Stimulated activated CD8-positive, alpha-beta memory T cell treated with anti-CD3 and anti-CD28 coated beads, Interleukin-4, amount 100 ng/mL, for 24 hours (primary cell): ENCODE data around the gene MMS19.
"Not testable (repeated sequence)": the region's sequence is repeated elsewhere in the genome, so short reads cannot be mapped to it uniquely, and the experiment has no call there.

Experiments used
- DNase-seq: peaks from one replicate; pipeline ENCODE4 v3.0.0-alpha.2; 2020; ENCODE audit warnings: low read depth

MMS19 gene

DNA sequence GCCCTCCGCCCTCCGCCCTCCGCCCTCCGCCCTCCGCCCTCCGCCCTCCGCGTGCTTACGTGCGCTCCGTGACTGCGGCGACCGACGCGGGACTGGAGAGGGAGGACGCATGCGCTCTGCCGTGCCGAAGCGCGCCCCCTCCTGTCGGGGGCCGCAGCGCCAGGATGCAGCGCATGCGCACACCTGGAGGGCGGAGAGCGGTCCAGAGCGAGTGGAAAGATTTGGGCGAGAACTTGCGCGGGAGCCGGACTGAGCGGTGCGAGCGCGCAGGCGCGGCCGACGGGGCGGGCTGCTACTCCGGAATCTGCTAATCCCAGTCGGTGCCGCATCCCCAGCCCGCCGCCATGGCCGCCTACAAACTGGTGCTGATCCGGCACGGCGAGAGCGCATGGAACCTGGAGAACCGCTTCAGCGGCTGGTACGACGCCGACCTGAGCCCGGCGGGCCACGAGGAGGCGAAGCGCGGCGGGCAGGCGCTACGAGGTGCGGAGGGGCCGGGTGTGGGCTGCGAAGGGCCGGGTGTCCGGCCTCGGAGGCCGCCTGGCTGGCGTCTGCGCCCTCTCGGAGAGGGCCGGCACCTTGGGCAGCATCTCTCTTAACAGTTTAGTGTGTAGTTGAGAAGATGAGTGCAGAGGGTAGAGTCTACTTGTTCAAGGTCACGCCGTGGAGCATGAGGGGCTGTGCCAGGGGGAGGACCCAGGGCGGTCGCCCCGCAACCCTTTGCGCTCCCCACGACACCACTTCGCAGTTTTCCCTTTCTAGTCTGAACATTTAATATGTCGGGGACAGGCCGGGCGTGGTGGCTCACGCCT, 72.1 kb downstream of the MMS19 start, which contains the start of gene PGAM1:
Gene PGAM1, plus strand, starts transcription at position 228 of the 812 bp plus-strand sequence. Its CDS starts 117 bp downstream, at position 345.
- DNase-seq = peak; percentile 92

DNA sequence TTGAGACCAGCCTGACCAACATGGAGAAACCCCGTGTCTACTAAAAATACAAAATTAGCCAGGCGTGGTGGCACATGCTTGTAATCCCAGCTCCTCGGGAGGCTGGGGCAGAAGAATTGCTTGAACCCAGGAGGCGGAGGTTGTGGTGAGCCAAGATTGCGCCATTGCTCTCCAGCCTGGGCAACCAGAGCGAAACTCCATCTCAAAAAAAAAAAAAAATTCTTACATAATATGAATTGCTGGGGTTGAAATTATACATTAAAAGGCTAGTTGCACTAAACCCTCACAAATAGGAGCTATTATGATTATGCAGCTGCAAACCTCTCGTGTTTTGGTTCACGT, 74.5 kb downstream of the MMS19 start:
- DNase-seq = not testable (repeated sequence)

DNA sequence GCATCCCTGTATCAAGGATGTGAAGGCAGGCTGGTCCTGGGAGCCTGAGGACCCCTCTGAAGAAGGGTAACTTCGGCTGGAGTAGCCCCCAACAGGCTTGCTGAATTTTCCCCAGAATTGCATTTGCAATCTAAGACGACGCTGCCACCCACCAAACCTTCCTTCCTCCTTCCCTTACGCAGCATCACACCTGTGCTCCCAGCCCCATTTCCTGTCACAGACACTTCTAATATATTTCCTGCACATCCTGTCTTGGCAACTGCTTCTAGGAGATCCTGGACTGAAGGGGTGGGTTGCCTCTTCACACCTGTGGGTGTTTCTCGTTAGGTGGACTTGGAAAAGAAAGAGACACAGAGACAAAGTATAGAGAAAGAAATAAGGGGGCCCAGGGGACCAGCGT, 81.7 kb downstream of the MMS19 start:
- no peak for DNase-seq

DNA sequence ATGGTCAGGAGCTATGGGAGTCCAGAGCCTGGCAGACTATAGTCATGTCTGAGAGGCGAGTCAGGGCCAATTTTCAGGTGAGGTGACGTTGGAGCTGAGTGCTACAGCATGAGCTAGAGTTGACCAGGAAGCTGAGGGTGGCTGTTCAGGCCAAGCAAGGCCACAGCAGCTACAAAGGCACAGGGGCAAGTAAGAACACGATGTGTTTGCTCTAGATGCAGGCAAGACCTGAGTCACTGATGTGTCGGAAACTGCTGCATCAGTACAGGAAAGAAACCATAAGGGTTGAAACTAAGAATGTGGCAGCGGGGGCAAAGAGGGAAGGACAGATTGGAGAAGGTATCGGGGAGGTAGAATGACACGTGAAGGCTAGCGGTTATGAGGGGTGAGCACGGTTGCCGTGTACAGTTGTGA, 85.3 kb downstream of the MMS19 start:
- DNase-seq = peak; percentile 34

DNA sequence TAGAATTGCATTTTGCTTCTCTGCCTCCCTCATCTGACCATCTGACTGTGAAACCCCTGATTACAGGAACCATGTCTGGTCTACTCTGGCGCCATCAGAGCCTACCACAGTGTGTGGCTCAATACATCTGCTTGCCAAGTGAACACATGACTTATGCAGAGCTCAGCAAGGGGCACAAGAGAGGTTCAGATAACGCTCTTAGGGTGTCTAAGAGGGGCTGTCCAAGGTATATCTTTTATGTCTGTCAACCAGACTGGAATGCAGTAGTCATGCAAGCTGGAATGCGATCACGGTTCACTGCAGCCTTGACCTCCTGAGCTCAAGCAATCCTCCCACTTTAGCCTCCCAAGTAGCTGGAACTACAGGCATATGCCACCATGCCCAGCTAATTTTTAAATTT, 86.8 kb downstream of the MMS19 start:
- DNase-seq = no peak

DNA sequence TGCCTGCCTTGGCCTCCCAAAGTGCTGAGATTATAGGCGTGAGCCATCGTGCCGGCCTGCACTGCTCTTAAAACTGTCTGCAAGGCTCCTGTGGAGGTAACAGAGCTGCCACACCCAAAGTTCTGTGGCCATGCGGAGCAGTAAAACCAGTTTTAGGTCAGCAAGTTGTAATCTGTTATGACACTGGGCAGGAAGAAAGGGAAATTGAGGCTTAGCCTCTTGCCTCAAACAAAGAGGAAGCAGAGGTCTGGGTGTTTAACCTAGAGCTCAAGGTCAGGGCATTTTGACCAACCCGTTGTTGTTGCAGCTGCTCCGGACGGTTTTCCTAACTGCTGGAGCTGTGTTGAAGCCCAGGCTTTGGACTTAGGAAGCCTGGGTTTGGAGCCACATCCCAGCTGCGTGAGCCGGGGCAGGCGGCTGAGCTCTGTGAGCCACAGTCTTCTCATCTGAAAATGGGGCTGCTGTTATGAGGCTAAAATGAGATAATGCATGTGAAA, 89.7 kb downstream of the MMS19 start:
- no peak for DNase-seq
